ENCODE measurements around the gene DHDH.

- TF ChIP-seq YY1 (IDR thresholded peaks at IDR 0.05; ENCODE audit: insufficient read depth, insufficient read length) (no peak), ZNF274 (IDR thresholded peaks at IDR 0.05; ENCODE audit: low read depth, low read length) (no peak), SUZ12 (IDR thresholded peaks at IDR 0.05; ENCODE audit: extremely low read depth, insufficient read depth, insufficient read length) (no peak)
Measured at GRCh38 chr19:48913114-48913889, 20.2 kb upstream of the DHDH start.
